Stimulated activated CD8-positive, alpha-beta memory T cell treated with anti-CD3 and anti-CD28 coated beads, Interleukin-7, amount 100 ng/mL, for 24 hours (primary cell): ENCODE results near the gene BCL2.
A peak's percentile ranks its signal among the peaks of the same experiment; 100 is the strongest.

Source experiments
- DNase-seq: peaks from one replicate; pipeline ENCODE4 v3.0.0-alpha.2; 2020; ENCODE audit warnings: low read depth

BCL2 gene

GRCh38 chr18:63083555-63083954 lies 236.0 kb downstream of the BCL2 start:
- no peak for DNase-seq

DNA sequence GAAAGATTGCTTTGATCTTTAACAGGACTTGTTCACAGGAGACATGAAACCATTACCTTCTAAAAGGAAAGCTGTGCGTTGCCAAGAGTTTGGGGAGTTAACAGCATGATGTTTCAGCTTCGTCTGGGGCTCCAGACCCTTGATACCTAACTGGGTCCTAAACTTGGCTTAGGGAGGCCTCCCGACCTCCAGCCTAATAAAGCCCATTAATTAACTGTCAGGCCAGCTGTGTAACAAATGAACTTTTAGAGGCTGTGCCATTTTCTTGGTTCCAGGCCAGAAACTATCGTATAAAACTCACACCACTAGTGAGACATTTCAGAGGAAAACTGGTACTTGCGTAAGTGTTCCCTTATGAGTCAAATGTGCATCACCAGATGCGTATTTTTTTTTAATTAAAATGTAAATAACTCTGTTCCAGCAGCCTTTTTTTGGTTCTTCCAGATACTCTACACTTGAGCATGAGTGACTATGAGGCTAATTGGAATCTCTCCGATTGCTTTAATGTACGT lies 236.5 kb downstream of the BCL2 start:
- DNase-seq, result no peak

DNA sequence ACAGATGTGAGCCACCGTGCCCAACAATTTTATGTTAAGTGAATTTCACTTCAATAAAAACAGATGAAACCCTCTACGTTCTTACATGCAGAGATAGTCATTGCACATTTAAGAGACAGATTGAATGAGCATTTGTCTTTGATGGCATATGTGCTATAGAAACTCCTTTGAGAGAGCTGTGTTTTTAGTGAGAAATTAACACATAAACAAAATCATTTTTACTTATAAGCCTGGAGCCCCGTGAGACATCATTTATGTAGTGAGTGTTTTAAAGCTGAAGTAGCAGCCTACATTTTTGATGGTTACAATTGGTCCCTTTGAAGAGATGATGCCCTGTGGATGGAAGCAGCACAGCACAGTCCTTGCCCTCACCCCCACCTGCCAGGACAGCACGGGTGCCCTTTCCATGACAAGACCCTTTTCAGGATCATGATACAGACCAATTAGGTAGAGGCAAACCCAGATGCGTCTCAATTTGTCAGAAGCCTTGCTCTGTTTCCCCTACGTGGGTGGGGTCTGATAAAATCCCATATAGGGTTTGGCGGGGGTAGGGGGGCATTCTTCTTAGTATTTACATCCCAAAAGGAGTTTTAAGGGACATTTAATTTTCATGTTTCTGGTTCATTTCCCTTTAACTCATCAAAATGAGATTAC lies 237.1 kb downstream of the BCL2 start:
- DNase-seq, result no peak

DNA sequence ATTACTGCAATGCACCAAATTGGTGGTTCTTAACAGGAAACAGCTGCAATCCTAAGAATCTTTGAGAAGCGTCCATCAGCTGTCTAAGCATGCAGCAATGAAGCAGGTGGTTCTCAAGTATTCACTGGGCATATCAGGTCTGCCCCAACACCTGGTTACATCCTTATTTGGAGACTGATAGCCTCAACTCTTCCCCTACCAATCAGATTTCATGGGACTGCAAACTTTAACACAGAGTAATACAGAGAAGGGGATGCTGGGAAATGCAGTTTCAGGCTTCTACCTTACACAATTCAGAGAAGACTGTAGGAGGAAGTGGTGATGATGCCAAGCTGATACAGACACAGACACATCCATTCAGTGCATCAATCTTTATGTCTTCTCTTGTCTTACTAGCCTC lies 240.5 kb downstream of the BCL2 start:
- DNase-seq, result no peak

DNA sequence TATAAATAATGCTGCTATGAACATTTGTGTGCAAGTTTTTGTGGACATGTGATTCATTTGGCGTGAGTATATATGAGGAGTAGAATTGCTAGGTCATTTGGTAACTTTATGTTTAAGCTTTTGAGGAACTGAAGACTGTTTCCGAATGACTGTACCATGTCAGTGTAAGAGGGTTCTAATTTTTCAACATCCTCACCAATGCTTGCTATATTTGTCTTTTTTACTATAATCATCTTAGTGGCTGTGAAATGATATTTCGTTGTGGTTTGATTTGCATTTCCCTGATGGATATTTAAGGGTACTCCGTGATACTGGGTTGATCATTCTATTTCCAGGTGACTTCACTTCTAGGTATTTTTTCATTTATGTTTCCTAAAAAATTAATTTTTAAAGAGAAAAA lies 241.1 kb downstream of the BCL2 start:
- DNase-seq, result no peak

- DNase-seq, result peak; percentile 33
These were observed 244.6 kb downstream of the BCL2 start for GRCh38 chr18:63074981-63075404.

DNA sequence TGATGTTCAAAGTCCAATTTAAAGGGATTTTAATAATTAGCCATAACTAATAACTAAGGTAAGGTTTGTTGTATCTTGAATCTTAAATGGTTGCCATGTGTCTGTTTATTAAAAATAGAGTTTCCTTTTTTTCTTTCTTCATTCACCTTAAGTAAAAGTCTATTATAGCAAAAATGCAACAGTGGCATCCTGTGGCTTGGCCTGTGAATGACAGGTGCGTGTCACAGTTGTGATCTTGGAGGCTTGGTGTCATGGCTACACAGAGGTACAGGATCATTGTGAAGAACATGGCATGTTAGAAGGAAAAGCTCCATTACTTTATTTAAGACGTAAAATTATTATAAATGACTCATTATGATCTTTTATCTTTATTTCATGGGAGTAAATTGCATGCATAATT lies 246.1 kb downstream of the BCL2 start:
- no peak for DNase-seq
